Stimulated activated CD4-positive, alpha-beta T cell treated with anti-CD3 and anti-CD28 coated beads, Interleukin-12 subunit alpha, Interleukin-12 subunit beta, amount 100 ng/mL, for 48 hours (primary cell): ENCODE data around the gene SLC2A8.

Experiments used
- DNase-seq, 3 donors: peaks; one replicate each; pipeline ENCODE4 v3.0.0-alpha.2; 2020; ENCODE audit warnings: low read depth in 2 of 3, low spot score in 1 of 3

The SLC2A8 gene

GRCh38 chr9:127426756-127427155, 29.8 kb downstream of the SLC2A8 start:
- peak in 1 of 3 donors; percentile 41 for DNase-seq

- no peak for DNase-seq
These were observed 31.4 kb downstream of the SLC2A8 start for GRCh38 chr9:127428348-127428747.

GRCh38 chr9:127430415-127430814, 33.4 kb downstream of the SLC2A8 start:
- DNase-seq, result no peak

GRCh38 chr9:127437497-127438264, 40.7 kb downstream of the SLC2A8 start:
- DNase-seq, result no peak

GRCh38 chr9:127438394-127438793, 41.4 kb downstream of the SLC2A8 start:
- DNase-seq, result no peak

GRCh38 chr9:127444283-127444920, 47.4 kb downstream of the SLC2A8 start:
- no peak for DNase-seq

GRCh38 chr9:127444921-127445850, 48.2 kb downstream of the SLC2A8 start:
- no peak for DNase-seq

- DNase-seq, result no peak
These were observed 49.1 kb downstream of the SLC2A8 start for GRCh38 chr9:127445851-127446712.

- DNase-seq, result no peak
These were observed 49.9 kb downstream of the SLC2A8 start for GRCh38 chr9:127446713-127447415.

GRCh38 chr9:127447416-127448111, 50.6 kb downstream of the SLC2A8 start:
- no peak for DNase-seq

GRCh38 chr9:127448112-127448805, 51.3 kb downstream of the SLC2A8 start:
- DNase-seq, result no peak

GRCh38 chr9:127449332-127449966, 52.5 kb downstream of the SLC2A8 start:
- DNase-seq, result no peak

- DNase-seq, result no peak
These were observed 53.3 kb downstream of the SLC2A8 start for GRCh38 chr9:127450243-127450760.

- DNase-seq, result peak; percentile 95 to 99 (median 95)
These were observed 54.0 kb downstream of the SLC2A8 start, which contains the start of the genes LRSAM1 and RPL12 for GRCh38 chr9:127450830-127451607. TSS of gene LRSAM1 (plus strand) at chr9:127451510. CDS start at chr9:127454528, 3,018 bp downstream. TSS of gene RPL12 (minus strand) at chr9:127451406. CDS start at chr9:127451317, 89 bp downstream.

- no peak for DNase-seq
These were observed 54.6 kb downstream of the SLC2A8 start for GRCh38 chr9:127451608-127451857.

GRCh38 chr9:127451858-127452656, 55.1 kb downstream of the SLC2A8 start:
- peak in 2 of 3 donors; percentile 42 to 45 for DNase-seq

GRCh38 chr9:127452691-127453090, 55.7 kb downstream of the SLC2A8 start:
- DNase-seq, result no peak
